ENCODE data around the gene CACNA1C. TPM values are rescaled to one million over a fixed set of nuclear protein-coding genes. Genes with fewer than 3 reads are reported as not detected.

The CACNA1C gene
- total RNA-seq, 4 donors from 2014 or later = 1.4 to 3.7 (median 2.2) TPM

GRCh38 chr12:2234091-2234490, 181.3 kb downstream of the CACNA1C start:
- H3K4me1 ChIP-seq = peaks cover 3% of the 10 kb centered on the region
- no peaks in the 10 kb centered on the region for H3K9me3 ChIP-seq
- WGBS = 83% methylated on average over 6 of the region's 6 CpGs
- no peaks in the 10 kb centered on the region for H3K36me3 ChIP-seq
- no peak overlapping the region for H3K27ac ChIP-seq
- DNase-seq (ENCODE audit: low spot score in 2 of 2) = no peak
- TF ChIP-seq POLR2A (IDR thresholded peaks at IDR 0.05) (no peak), POLR2AphosphoS5 (IDR thresholded peaks at IDR 0.05) (no peak), CTCF (IDR thresholded peaks at IDR 0.05) (no peak), EP300 (IDR thresholded peaks at IDR 0.05) (no peak)
- peaks cover 6% of the 10 kb centered on the region for H3K27me3 ChIP-seq
- H3K4me3 ChIP-seq = no peak overlapping the region

- WGBS = 87% methylated on average over 10 of the region's 10 CpGs
- DNase-seq (ENCODE audit: low spot score in 2 of 2) = no peak
- no peak overlapping the region for H3K4me3 ChIP-seq
These were observed 182.0 kb downstream of the CACNA1C start for GRCh38 chr12:2234646-2235350.

GRCh38 chr12:2236506-2237294, 183.9 kb downstream of the CACNA1C start:
- H3K36me3 ChIP-seq = no peaks in the 10 kb centered on the region
- peaks cover under 1% of the 10 kb centered on the region for H3K4me1 ChIP-seq
- no peak for DNase-seq (ENCODE audit: low spot score in 2 of 2)
- no peaks in the 10 kb centered on the region for H3K9me3 ChIP-seq
- H3K27me3 ChIP-seq = no peaks in the 10 kb centered on the region
- no peak overlapping the region for H3K27ac ChIP-seq
- WGBS = 78% methylated on average over 5 of the region's 5 CpGs
- H3K4me3 ChIP-seq = no peak overlapping the region
- TF ChIP-seq CTCF (IDR thresholded peaks at IDR 0.05) (no peak), POLR2A (IDR thresholded peaks at IDR 0.05) (no peak), POLR2AphosphoS5 (IDR thresholded peaks at IDR 0.05) (no peak), EP300 (IDR thresholded peaks at IDR 0.05) (no peak)

More at GRCh38 chr12:2234646-2235350, 182.0 kb downstream of the CACNA1C start:
- Histone ChIP-seq H3K4me1 (peaks cover 3% of the 10 kb centered on the region), H3K9me3 (no peaks in the 10 kb centered on the region), H3K27me3 (peaks cover 4% of the 10 kb centered on the region), H3K27ac (no peak overlapping the region), H3K36me3 (no peaks in the 10 kb centered on the region)
- TF ChIP-seq POLR2AphosphoS5 (IDR thresholded peaks at IDR 0.05) = no peak
- TF ChIP-seq POLR2A (IDR thresholded peaks at IDR 0.05) = no peak
- TF ChIP-seq CTCF (IDR thresholded peaks at IDR 0.05) = no peak
- TF ChIP-seq EP300 (IDR thresholded peaks at IDR 0.05) = no peak

- no peak overlapping the region for H3K27ac ChIP-seq
- no peaks in the 10 kb centered on the region for H3K27me3 ChIP-seq
- H3K9me3 ChIP-seq = no peaks in the 10 kb centered on the region
- no peak overlapping the region for H3K4me3 ChIP-seq
- H3K4me1 ChIP-seq = no peaks in the 10 kb centered on the region
- no peaks in the 10 kb centered on the region for H3K36me3 ChIP-seq
- 83% methylated on average over 4 of the region's 4 CpGs for WGBS
- DNase-seq (ENCODE audit: low spot score in 2 of 2) = no peak
- TF ChIP-seq EP300 (IDR thresholded peaks at IDR 0.05) = no peak
- no peak for TF ChIP-seq CTCF (IDR thresholded peaks at IDR 0.05)
- no peak for TF ChIP-seq POLR2A (IDR thresholded peaks at IDR 0.05)
- no peak for TF ChIP-seq POLR2AphosphoS5 (IDR thresholded peaks at IDR 0.05)
These were observed 185.3 kb downstream of the CACNA1C start for GRCh38 chr12:2238111-2238510.

GRCh38 chr12:2239381-2239871, 186.6 kb downstream of the CACNA1C start:
- Histone ChIP-seq H3K27ac (no peak overlapping the region), H3K4me3 (no peak overlapping the region), H3K9me3 (no peaks in the 10 kb centered on the region), H3K4me1 (no peaks in the 10 kb centered on the region), H3K27me3 (no peaks in the 10 kb centered on the region), H3K36me3 (no peaks in the 10 kb centered on the region)
- 88% methylated on average over 17 of the region's 17 CpGs for WGBS
- TF ChIP-seq POLR2AphosphoS5 (IDR thresholded peaks at IDR 0.05) (no peak), CTCF (IDR thresholded peaks at IDR 0.05) (no peak), POLR2A (IDR thresholded peaks at IDR 0.05) (no peak), EP300 (IDR thresholded peaks at IDR 0.05) (no peak)
- DNase-seq (ENCODE audit: low spot score in 2 of 2) = no peak

Measured in suprapubic skin (tissue), 4 donors.